Panc1 (cell line): ENCODE results near the gene PGF. TPM values are rescaled to one million over a fixed set of nuclear protein-coding genes. Genes with fewer than 3 reads are reported as not detected.

Source experiments
- ATAC-seq: fragments of 200-7000 bp; cut with Tn5 transposase; 2 replicates; pipeline ENCODE4 v1.9.1; 2020; ENCODE audit warnings: mild to moderate bottlenecking, moderate library complexity
- BruUV-seq: library from RNA; stranded (reverse); fragments of 400-500 nt; replicated peaks from 2 replicates; lab custom pipeline; 2021; lab: Mats Ljungman, UMichigan
- CTCF ChIA-PET: fragments of 300-600 bp; sonication (Branson Sonifier 250); formaldehyde crosslinking; loops from one replicate; lab custom pipeline; 2022; ENCODE audit warnings: antibody characterized with exemption; lab: Charles Lee
- POLR2A ChIA-PET: fragments of 300-600 bp; sonication (Branson Sonifier 250); formaldehyde crosslinking; loops from one replicate; lab custom pipeline; 2022; ENCODE audit warnings: antibody characterized with exemption; lab: Charles Lee
- DNase-seq: peaks from one replicate; pipeline ENCODE4 v3.0.0-alpha.2; 2010; ENCODE audit warnings: low read depth, low spot score
- H3K27ac ChIP-seq: 2 replicates; pipeline ENCODE4 v1.5.1; 2011; ENCODE audit warnings: mild to moderate bottlenecking, low read length, inconsistent platforms
- H3K27me3 ChIP-seq: fragments of 200-500 bp; sonication (Bioruptor generic); 2 replicates; pipeline ENCODE4 v1.6.0; 2014; ENCODE audit warnings: low read length, inconsistent platforms; ENCODE audit not compliant: control insufficient read depth, insufficient read depth
- H3K36me3 ChIP-seq: fragments of 200-500 bp; sonication (Bioruptor generic); 2 replicates; pipeline ENCODE4 v1.5.1; 2014; ENCODE audit warnings: inconsistent platforms, mild to moderate bottlenecking, low read length, moderate library complexity; ENCODE audit not compliant: control insufficient read depth, insufficient read depth
- H3K4me1 ChIP-seq: 2 replicates; pipeline ENCODE4 v1.5.1; 2011; ENCODE audit warnings: inconsistent platforms, mild to moderate bottlenecking, low read length, moderate library complexity; ENCODE audit not compliant: control insufficient read depth, insufficient read depth
- H3K4me3 ChIP-seq, 2 experiments: 2 replicates each; pipeline ENCODE4 v1.5.1; 2011 to 2012; ENCODE audit warnings: low read depth in 2 of 2, low read length in 2 of 2, mild to moderate bottlenecking in 2 of 2, inconsistent platforms in 1 of 2, moderate library complexity in 1 of 2
- H3K9me3 ChIP-seq: fragments of 200-500 bp; sonication (Bioruptor generic); 2 replicates; pipeline ENCODE4 v1.5.1; 2014; ENCODE audit warnings: low read depth, mild to moderate bottlenecking, inconsistent platforms, low read length, moderate library complexity; ENCODE audit not compliant: control insufficient read depth, insufficient read depth
- POLR2AphosphoS5 ChIP-seq: IDR thresholded peaks from 2 replicates; pipeline ENCODE4 v1.6.1; 2012; ENCODE audit warnings: mild to moderate bottlenecking, low read depth, low read length, moderate library complexity
- SIN3A ChIP-seq: IDR thresholded peaks from 2 replicates; pipeline ENCODE4 v1.6.1; 2012; ENCODE audit warnings: low read depth, mild to moderate bottlenecking, low read length, moderate library complexity, borderline replicate concordance; ENCODE audit not compliant: insufficient read depth
- TCF7L2 ChIP-seq: IDR thresholded peaks from 2 replicates; pipeline ENCODE4 v1.6.1; 2011; ENCODE audit warnings: mild to moderate bottlenecking, low read depth, low read length, inconsistent platforms
- in situ Hi-C: cut with HindIII; loops from 2 replicates; pipeline ENCODE4 v1.10.0; 2016; ENCODE audit warnings: low sequenced_read_pairs, low pct_unique_long_range_greater_than_20kb
- intact Hi-C: fragments of 100-400 bp; cut with micrococcal nuclease; formaldehyde crosslinking; loops from one replicate; pipeline ENCODE4 v1.10.0; 2022; ENCODE audit not compliant: unreplicated experiment
- total RNA-seq: library from RNA; stranded (reverse); gene quantifications from one replicate; pipeline ENCODE4 v1.2.1, GENCODE V29; 2021; ENCODE audit not compliant: unreplicated experiment
- TF ChIP-seq, protein P1 (sequence below): fragments of 450-650 bp; IDR thresholded peaks from 2 replicates; pipeline ENCODE4 v1.5.1; 2017; ENCODE audit warnings: mild to moderate bottlenecking
- TF ChIP-seq, protein P2 (sequence below), 2 experiments: IDR thresholded peaks; 2 replicates each; pipeline ENCODE4 v1.6.1; 2011 to 2012; ENCODE audit warnings: low read depth in 2 of 2, control low read depth in 1 of 2, low read length in 1 of 2, mild to moderate bottlenecking in 1 of 2, moderate library complexity in 1 of 2; ENCODE audit not compliant: insufficient read depth in 1 of 2

Gene PGF
- total RNA-seq, 1 experiment from 2014 or later = 7.3 TPM

DNA sequence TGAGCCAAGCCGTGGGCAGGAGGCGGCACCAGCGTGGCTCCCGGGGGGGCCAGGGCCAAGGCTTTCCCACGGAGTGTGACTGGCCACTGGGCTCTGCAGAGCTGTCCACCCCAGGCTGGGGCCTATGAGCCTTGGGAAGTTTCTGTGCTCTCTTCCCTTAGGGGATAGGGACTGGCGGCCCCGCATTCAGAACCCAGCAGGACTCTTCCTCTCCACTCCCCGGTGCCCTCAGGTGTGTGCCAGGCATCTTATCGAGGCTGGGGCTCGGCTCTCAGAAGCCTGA, 29.6 kb upstream of the PGF start:
- Histone ChIP-seq H3K27ac (no peak overlapping the region), H3K4me3 (no peak overlapping the region), H3K4me1 (peaks cover 4% of the 10 kb centered on the region), H3K9me3 (no peaks in the 10 kb centered on the region), H3K27me3 (no peaks in the 10 kb centered on the region), H3K36me3 (no peaks in the 10 kb centered on the region)
- in situ Hi-C loops (no loop called here), intact Hi-C loops (no loop called here)
- ChIA-PET CTCF (no interaction called here), POLR2A (no interaction called here)
- no TSS peak for BruUV-seq
- DNase-seq (no peak), ATAC-seq (no peak)
- TF ChIP-seq SIN3A (no peak), TCF7L2 (no peak), POLR2AphosphoS5 (no peak)
- TF ChIP-seq, protein P1, sequence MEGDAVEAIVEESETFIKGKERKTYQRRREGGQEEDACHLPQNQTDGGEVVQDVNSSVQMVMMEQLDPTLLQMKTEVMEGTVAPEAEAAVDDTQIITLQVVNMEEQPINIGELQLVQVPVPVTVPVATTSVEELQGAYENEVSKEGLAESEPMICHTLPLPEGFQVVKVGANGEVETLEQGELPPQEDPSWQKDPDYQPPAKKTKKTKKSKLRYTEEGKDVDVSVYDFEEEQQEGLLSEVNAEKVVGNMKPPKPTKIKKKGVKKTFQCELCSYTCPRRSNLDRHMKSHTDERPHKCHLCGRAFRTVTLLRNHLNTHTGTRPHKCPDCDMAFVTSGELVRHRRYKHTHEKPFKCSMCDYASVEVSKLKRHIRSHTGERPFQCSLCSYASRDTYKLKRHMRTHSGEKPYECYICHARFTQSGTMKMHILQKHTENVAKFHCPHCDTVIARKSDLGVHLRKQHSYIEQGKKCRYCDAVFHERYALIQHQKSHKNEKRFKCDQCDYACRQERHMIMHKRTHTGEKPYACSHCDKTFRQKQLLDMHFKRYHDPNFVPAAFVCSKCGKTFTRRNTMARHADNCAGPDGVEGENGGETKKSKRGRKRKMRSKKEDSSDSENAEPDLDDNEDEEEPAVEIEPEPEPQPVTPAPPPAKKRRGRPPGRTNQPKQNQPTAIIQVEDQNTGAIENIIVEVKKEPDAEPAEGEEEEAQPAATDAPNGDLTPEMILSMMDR = no peak
- TF ChIP-seq, protein P2, sequence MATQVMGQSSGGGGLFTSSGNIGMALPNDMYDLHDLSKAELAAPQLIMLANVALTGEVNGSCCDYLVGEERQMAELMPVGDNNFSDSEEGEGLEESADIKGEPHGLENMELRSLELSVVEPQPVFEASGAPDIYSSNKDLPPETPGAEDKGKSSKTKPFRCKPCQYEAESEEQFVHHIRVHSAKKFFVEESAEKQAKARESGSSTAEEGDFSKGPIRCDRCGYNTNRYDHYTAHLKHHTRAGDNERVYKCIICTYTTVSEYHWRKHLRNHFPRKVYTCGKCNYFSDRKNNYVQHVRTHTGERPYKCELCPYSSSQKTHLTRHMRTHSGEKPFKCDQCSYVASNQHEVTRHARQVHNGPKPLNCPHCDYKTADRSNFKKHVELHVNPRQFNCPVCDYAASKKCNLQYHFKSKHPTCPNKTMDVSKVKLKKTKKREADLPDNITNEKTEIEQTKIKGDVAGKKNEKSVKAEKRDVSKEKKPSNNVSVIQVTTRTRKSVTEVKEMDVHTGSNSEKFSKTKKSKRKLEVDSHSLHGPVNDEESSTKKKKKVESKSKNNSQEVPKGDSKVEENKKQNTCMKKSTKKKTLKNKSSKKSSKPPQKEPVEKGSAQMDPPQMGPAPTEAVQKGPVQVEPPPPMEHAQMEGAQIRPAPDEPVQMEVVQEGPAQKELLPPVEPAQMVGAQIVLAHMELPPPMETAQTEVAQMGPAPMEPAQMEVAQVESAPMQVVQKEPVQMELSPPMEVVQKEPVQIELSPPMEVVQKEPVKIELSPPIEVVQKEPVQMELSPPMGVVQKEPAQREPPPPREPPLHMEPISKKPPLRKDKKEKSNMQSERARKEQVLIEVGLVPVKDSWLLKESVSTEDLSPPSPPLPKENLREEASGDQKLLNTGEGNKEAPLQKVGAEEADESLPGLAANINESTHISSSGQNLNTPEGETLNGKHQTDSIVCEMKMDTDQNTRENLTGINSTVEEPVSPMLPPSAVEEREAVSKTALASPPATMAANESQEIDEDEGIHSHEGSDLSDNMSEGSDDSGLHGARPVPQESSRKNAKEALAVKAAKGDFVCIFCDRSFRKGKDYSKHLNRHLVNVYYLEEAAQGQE (IDR thresholded peaks at IDR 0.05; ENCODE audit: insufficient read depth in 1 of 2, low read depth in 2 of 2, low read length in 1 of 2) = no peak

DNA sequence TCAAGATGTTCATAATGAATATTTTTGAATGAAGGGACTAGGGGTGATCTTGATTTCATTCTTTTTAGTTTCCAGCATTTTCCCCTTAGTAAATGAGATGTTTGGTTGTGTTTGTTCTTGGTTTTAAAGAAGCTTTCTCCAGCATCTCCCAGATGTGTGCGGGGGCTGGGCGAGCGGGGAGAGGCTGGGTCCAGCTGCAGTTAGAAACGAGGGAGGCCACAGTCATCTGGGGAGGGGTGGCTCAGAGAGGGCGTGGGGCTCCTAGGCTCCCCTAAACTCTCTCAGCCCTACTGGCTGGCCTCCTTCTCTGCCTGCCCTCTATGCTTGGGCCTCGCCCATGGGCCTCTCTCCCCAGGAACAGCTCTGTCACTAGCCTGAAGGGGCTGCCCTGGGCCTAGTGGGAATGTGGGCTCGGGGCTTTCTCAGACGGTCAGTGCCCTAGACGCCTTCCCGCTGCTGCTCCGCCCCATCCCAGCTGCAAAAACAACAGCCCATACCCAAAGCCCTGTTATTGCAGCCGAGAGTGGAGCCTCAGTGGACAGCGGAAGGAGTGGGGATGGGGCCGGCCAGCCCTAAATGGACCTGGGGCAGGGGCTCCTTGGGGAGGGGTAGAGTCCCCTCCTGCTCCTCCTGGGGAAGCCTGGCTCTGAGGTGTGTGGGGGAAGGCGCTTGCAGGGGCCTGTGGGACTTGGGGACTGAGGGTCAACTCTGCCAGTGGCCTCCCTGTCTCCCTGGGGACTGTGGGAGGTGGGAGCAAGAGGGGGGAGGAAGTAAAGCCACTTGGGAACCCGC, 29.0 kb upstream of the PGF start:
- CTCF ChIA-PET = no interaction called here
- Histone ChIP-seq H3K4me1 (peaks cover 9% of the 10 kb centered on the region), H3K9me3 (no peaks in the 10 kb centered on the region), H3K27ac (no peak overlapping the region), H3K36me3 (no peaks in the 10 kb centered on the region), H3K27me3 (no peaks in the 10 kb centered on the region), H3K4me3 (no peak overlapping the region)
- DNase-seq (no peak), ATAC-seq (no peak)
- POLR2A ChIA-PET = no interaction called here
- no TSS peak for BruUV-seq
- TF ChIP-seq, protein P1 = no peak
- TF ChIP-seq, protein P2 (IDR thresholded peaks at IDR 0.05; ENCODE audit: insufficient read depth in 1 of 2, low read depth in 2 of 2, low read length in 1 of 2) = no peak
- no peak for TF ChIP-seq TCF7L2
- TF ChIP-seq SIN3A = no peak
- no peak for TF ChIP-seq POLR2AphosphoS5
- intact Hi-C loops (no loop called here), in situ Hi-C loops (no loop called here)
